Neural cell (in vitro differentiated cells): ENCODE measurements around the gene MOB2.

ENCODE experiments used
- CTCF ChIP-seq: fragments of 450-650 bp; IDR thresholded peaks from 2 replicates; pipeline ENCODE4 v1.5.1; 2014; ENCODE audit warnings: antibody characterized with exemption, mild to moderate bottlenecking, moderate library complexity; ENCODE audit not compliant: poor library complexity, severe bottlenecking
- EZH2 ChIP-seq: fragments of 200-600, 300-800 bp; shearing (Covaris generic), sonication (generic); IDR thresholded peaks from 2 replicates; pipeline ENCODE4 v1.6.1; 2014; ENCODE audit warnings: antibody characterized with exemption, low read length, borderline replicate concordance, mild to moderate bottlenecking; ENCODE audit not compliant: insufficient read depth, poor library complexity, severe bottlenecking
- MXI1 ChIP-seq: fragments of 450-650 bp; conservative IDR thresholded peaks from 2 replicates; pipeline ENCODE4 v1.6.1; 2014; ENCODE audit warnings: antibody characterized with exemption, mild to moderate bottlenecking; ENCODE audit not compliant: poor library complexity, severe bottlenecking
- POLR2AphosphoS5 ChIP-seq: IDR thresholded peaks from 2 replicates; pipeline ENCODE4 v1.6.1; 2012
- TAF1 ChIP-seq: IDR thresholded peaks from 2 replicates; pipeline ENCODE4 v1.6.1; 2012; ENCODE audit warnings: low read depth

- TF ChIP-seq CTCF (no peak), TAF1 (no peak), EZH2 (no peak), POLR2AphosphoS5 (no peak), MXI1 (no peak)
Measured at GRCh38 chr11:1425439-1425838, 61.1 kb downstream of the MOB2 start.
